RWPE1 (cell line): ENCODE data around the gene ALG3.

ENCODE experiments used
- CTCF ChIA-PET: fragments of 350-600 bp; sonication (Branson Sonifier 250); formaldehyde crosslinking; extraction: SDS; loops from one replicate; lab custom pipeline; 2021; lab: Yijun Ruan, JAX
- POLR2A ChIA-PET: fragments of 400-600 bp; formaldehyde crosslinking; extraction: SDS; loops from one replicate; lab custom pipeline; 2020; ENCODE audit warnings: antibody characterized with exemption; ENCODE audit not compliant: low non-redundant PET; lab: Yijun Ruan, JAX
- DNase-seq: peaks from one replicate; pipeline ENCODE4 v3.0.0; 2012; ENCODE audit warnings: low spot score
- H3K27ac ChIP-seq: fragments of 450-650 bp; 2 replicates; pipeline ENCODE4 v1.5.1; 2017
- CTCF ChIP-seq: fragments of 450-650 bp; conservative IDR thresholded peaks from 2 replicates; pipeline ENCODE4 v1.5.1; 2017; ENCODE audit warnings: low read depth, mild to moderate bottlenecking

The ALG3 gene

GRCh38 chr3:184241447-184242296, 7.1 kb downstream of the ALG3 start:
- ChIA-PET POLR2A (interaction anchor here (0.6 kb wide), 1 partner anchor 346 kb away, joined by 3 read pairs; no protein-coding TSS in a partner anchor), CTCF (interaction anchor here (0.6 to 4.6 kb wide), 16 partner anchors 8 to 350 kb away, joined by 3 to 40 read pairs (median 3); partner anchors contain the start of genes ABCC5, CAMK2N2, EEF1AKMT4 and EIF2B5)
- TF ChIP-seq CTCF, result peak; percentile 61
- DNase-seq, result peak; percentile 70
- H3K27ac ChIP-seq, result peak overlapping the region; percentile 47

GRCh38 chr3:184241141-184241446, 7.7 kb downstream of the ALG3 start:
- no peak for TF ChIP-seq CTCF
- H3K27ac ChIP-seq, result peak overlapping the region; percentile 47
- ChIA-PET POLR2A (interaction anchor here (0.6 kb wide), 1 partner anchor 32 kb away, joined by 4 read pairs; no protein-coding TSS in a partner anchor), CTCF (interaction anchor here (0.7 to 4.6 kb wide), 8 partner anchors 9 to 356 kb away, joined by 3 to 40 read pairs (median 4); partner anchors contain the start of genes EEF1AKMT4, EIF2B5, PARL and VWA5B2)
- DNase-seq, result no peak

- DNase-seq, result no peak
- no peak for TF ChIP-seq CTCF
- ChIA-PET CTCF (interaction anchor here (0.7 to 4.6 kb wide), 7 partner anchors 9 to 356 kb away, joined by 3 to 40 read pairs (median 5); partner anchors contain the start of genes EEF1AKMT4, EIF2B5, PARL and VWA5B2), POLR2A (interaction anchor here (0.6 kb wide), 1 partner anchor 31 kb away, joined by 4 read pairs; no protein-coding TSS in a partner anchor)
- no peak overlapping the region; the same call in 1 of the 2 replicates for H3K27ac ChIP-seq
Measured at GRCh38 chr3:184240384-184241140, 8.2 kb downstream of the ALG3 start.

GRCh38 chr3:184239708-184240107, 9.1 kb downstream of the ALG3 start:
- no peak for TF ChIP-seq CTCF
- DNase-seq, result no peak
- ChIA-PET CTCF (interaction anchor here (0.7 to 4.6 kb wide), 3 partner anchors 10 to 355 kb away, joined by 3 to 40 read pairs (median 5); partner anchors contain the start of genes PARL and VWA5B2), POLR2A (no interaction called here)
- H3K27ac ChIP-seq, result no peak overlapping the region

- CTCF ChIA-PET, result no interaction called here
- no peak for DNase-seq
- POLR2A ChIA-PET, result no interaction called here
Measured at GRCh38 chr3:184239221-184239620, 9.5 kb downstream of the ALG3 start.

More at GRCh38 chr3:184239221-184239620, 9.5 kb downstream of the ALG3 start:
- H3K27ac ChIP-seq, result no peak overlapping the region
- no peak for TF ChIP-seq CTCF
